ENCODE data around the gene PLA2G2D. TPM values are rescaled to one million over a fixed set of nuclear protein-coding genes. Genes with fewer than 3 reads are reported as not detected.

The PLA2G2D gene
- total and polyA plus RNA-seq, 2 experiments from 2014 or later, result not detected

- Histone ChIP-seq H3K27me3 (no peaks in the 10 kb centered on the region), H3K36me3 (replicated peaks; ENCODE audit: insufficient read depth, low read depth) (no peaks in the 10 kb centered on the region), H2AFZ (no peak overlapping the region), H3K4me2 (no peak overlapping the region), H3K9me2 (replicated peaks; ENCODE audit: insufficient read depth) (no peaks in the 10 kb centered on the region), H3K79me2 (no peaks in the 10 kb centered on the region), H4K20me1 (ENCODE audit: insufficient read depth, poor library complexity, severe bottlenecking) (no peaks in the 10 kb centered on the region), H3K4me3 (no peak overlapping the region), H3K4me1 (ENCODE audit: insufficient read depth) (no peaks in the 10 kb centered on the region), H3K9me3 (ENCODE audit: low read depth) (no peaks in the 10 kb centered on the region), H3K27ac (no peak overlapping the region)
- TF ChIP-seq, protein P1, sequence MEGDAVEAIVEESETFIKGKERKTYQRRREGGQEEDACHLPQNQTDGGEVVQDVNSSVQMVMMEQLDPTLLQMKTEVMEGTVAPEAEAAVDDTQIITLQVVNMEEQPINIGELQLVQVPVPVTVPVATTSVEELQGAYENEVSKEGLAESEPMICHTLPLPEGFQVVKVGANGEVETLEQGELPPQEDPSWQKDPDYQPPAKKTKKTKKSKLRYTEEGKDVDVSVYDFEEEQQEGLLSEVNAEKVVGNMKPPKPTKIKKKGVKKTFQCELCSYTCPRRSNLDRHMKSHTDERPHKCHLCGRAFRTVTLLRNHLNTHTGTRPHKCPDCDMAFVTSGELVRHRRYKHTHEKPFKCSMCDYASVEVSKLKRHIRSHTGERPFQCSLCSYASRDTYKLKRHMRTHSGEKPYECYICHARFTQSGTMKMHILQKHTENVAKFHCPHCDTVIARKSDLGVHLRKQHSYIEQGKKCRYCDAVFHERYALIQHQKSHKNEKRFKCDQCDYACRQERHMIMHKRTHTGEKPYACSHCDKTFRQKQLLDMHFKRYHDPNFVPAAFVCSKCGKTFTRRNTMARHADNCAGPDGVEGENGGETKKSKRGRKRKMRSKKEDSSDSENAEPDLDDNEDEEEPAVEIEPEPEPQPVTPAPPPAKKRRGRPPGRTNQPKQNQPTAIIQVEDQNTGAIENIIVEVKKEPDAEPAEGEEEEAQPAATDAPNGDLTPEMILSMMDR (IDR thresholded peaks at IDR 0.05; ENCODE audit: poor library complexity), result no peak
- TF ChIP-seq EZH2phosphoT487 (IDR thresholded peaks at IDR 0.05; ENCODE audit: low read depth, severe bottlenecking, unreplicated experiment) (no peak), EZH2 (IDR thresholded peaks at IDR 0.05; ENCODE audit: borderline replicate concordance) (no peak)
- WGBS (ENCODE audit: low lambda C conversion rate, missing lambda C conversion rate), result 38% methylated on average over 3 of the region's 3 CpGs
- DNase-seq (ENCODE audit: low spot score), result no peak
These were observed 19.8 kb downstream of the PLA2G2D start for GRCh38 chr1:20099533-20099932.

- no peak for TF ChIP-seq EZH2 (IDR thresholded peaks at IDR 0.05; ENCODE audit: borderline replicate concordance)
- TF ChIP-seq, protein P1 (IDR thresholded peaks at IDR 0.05; ENCODE audit: poor library complexity), result no peak
- H3K9me2 ChIP-seq (replicated peaks; ENCODE audit: insufficient read depth), result no peaks in the 10 kb centered on the region
- H3K9me3 ChIP-seq (ENCODE audit: low read depth), result no peaks in the 10 kb centered on the region
- no peak for DNase-seq (ENCODE audit: low spot score)
- H3K4me3 ChIP-seq, result no peak overlapping the region
- no peak overlapping the region for H3K27ac ChIP-seq
- H3K79me2 ChIP-seq, result no peaks in the 10 kb centered on the region
- WGBS (ENCODE audit: low lambda C conversion rate, missing lambda C conversion rate), result 91% methylated on average over 7 of the region's 7 CpGs
- H3K36me3 ChIP-seq (replicated peaks; ENCODE audit: insufficient read depth, low read depth), result no peaks in the 10 kb centered on the region
- H2AFZ ChIP-seq, result no peak overlapping the region
- no peak overlapping the region for H3K4me2 ChIP-seq
- H3K4me1 ChIP-seq (ENCODE audit: insufficient read depth), result no peaks in the 10 kb centered on the region
- no peaks in the 10 kb centered on the region for H4K20me1 ChIP-seq (ENCODE audit: insufficient read depth, poor library complexity, severe bottlenecking)
- H3K27me3 ChIP-seq, result no peaks in the 10 kb centered on the region
These were observed 22.4 kb downstream of the PLA2G2D start for GRCh38 chr1:20096840-20097447.

GRCh38 chr1:20095564-20096434 is 23.5 kb downstream of the PLA2G2D start:
- Histone ChIP-seq H2AFZ (no peak overlapping the region), H3K4me2 (no peak overlapping the region), H3K27ac (no peak overlapping the region), H3K36me3 (replicated peaks; ENCODE audit: insufficient read depth, low read depth) (no peaks in the 10 kb centered on the region), H3K9me2 (replicated peaks; ENCODE audit: insufficient read depth) (no peaks in the 10 kb centered on the region), H3K27me3 (no peaks in the 10 kb centered on the region), H4K20me1 (ENCODE audit: insufficient read depth, poor library complexity, severe bottlenecking) (no peaks in the 10 kb centered on the region), H3K9me3 (ENCODE audit: low read depth) (no peaks in the 10 kb centered on the region), H3K79me2 (no peaks in the 10 kb centered on the region), H3K4me3 (no peak overlapping the region), H3K4me1 (ENCODE audit: insufficient read depth) (no peaks in the 10 kb centered on the region)
- TF ChIP-seq, protein P1 (IDR thresholded peaks at IDR 0.05; ENCODE audit: poor library complexity), result no peak
- TF ChIP-seq EZH2phosphoT487 (IDR thresholded peaks at IDR 0.05; ENCODE audit: low read depth, severe bottlenecking, unreplicated experiment), result no peak
- TF ChIP-seq EZH2 (IDR thresholded peaks at IDR 0.05; ENCODE audit: borderline replicate concordance), result no peak
- 79% methylated on average over 5 of the region's 5 CpGs for WGBS (ENCODE audit: low lambda C conversion rate, missing lambda C conversion rate)
- DNase-seq (ENCODE audit: low spot score), result no peak
